SJSA1 (cell line): ENCODE results near the gene RNF217. TPM values are rescaled to one million over a fixed set of nuclear protein-coding genes. Genes with fewer than 3 reads are reported as not detected.
"Not testable (repeated sequence)": the region's sequence is repeated elsewhere in the genome, so short reads cannot be mapped to it uniquely, and the experiment has no call there.

Source experiments
- DNase-seq, 2 experiments: peaks; one replicate each; pipeline ENCODE4 v3.0.0-alpha.2; 2015 to 2020; ENCODE audit warnings: low spot score in 2 of 2, low read depth in 1 of 2
- H3K27ac ChIP-seq: fragments of 250-450 bp; sonication (Bioruptor Pico); 2 replicates; pipeline ENCODE4 v1.5.1; 2020; ENCODE audit warnings: mild to moderate bottlenecking, moderate library complexity
- H3K27me3 ChIP-seq: fragments of 250-450 bp; sonication (Bioruptor Pico); replicated peaks from 2 replicates; pipeline ENCODE4 v1.5.1; 2020; ENCODE audit warnings: mild to moderate bottlenecking, moderate library complexity
- H3K36me3 ChIP-seq: fragments of 250-450 bp; sonication (Bioruptor Pico); 2 replicates; pipeline ENCODE4 v1.5.1; 2020; ENCODE audit warnings: mild to moderate bottlenecking
- H3K4me1 ChIP-seq: fragments of 250-450 bp; sonication (Bioruptor Pico); replicated peaks from 2 replicates; pipeline ENCODE4 v1.6.1; 2021; ENCODE audit warnings: mild to moderate bottlenecking
- H3K4me3 ChIP-seq: fragments of 250-450 bp; sonication (Bioruptor Pico); 2 replicates; pipeline ENCODE4 v1.5.1; 2020; ENCODE audit warnings: mild to moderate bottlenecking
- H3K9me3 ChIP-seq: fragments of 250-450 bp; sonication (Bioruptor Pico); replicated peaks from 2 replicates; pipeline ENCODE4 v1.5.1; 2020; ENCODE audit warnings: mild to moderate bottlenecking
- total RNA-seq: library from RNA; depleted of rRNA; stranded (reverse); fragments of >200 nt; shearing (Covaris generic); gene quantifications from 2 replicates; pipeline ENCODE4 v1.2.3, GENCODE V29; 2014; rRNA removed

Gene RNF217, protein sequence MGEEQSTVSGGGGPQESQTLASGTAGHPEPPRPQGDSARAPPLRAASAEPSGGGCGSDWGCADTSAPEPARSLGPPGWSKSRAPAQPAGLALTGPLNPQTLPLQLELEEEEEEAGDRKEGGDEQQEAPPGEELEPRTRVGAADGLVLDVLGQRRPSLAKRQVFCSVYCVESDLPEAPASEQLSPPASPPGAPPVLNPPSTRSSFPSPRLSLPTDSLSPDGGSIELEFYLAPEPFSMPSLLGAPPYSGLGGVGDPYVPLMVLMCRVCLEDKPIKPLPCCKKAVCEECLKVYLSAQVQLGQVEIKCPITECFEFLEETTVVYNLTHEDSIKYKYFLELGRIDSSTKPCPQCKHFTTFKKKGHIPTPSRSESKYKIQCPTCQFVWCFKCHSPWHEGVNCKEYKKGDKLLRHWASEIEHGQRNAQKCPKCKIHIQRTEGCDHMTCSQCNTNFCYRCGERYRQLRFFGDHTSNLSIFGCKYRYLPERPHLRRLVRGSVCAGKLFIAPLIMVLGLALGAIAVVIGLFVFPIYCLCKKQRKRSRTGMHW
- 14.8 and 16.8 TPM in 2 replicates for total RNA-seq

GRCh38 chr6:124961777-124962638 is at the start of gene RNF217:
Gene RNF217 (plus strand): TSS chr6:124962437. CDS start chr6:124962545, 108 bp downstream.
- H3K36me3 ChIP-seq = peaks cover 37% of the 10 kb centered on the region
- DNase-seq = peak; percentile 63 to 66
- no peaks in the 10 kb centered on the region for H3K9me3 ChIP-seq
- peak within 1 kb of the TSS; percentile 90 for H3K4me3 ChIP-seq
- H3K27ac ChIP-seq = peak within 1 kb of the TSS; percentile 78
- peaks cover 49% of the 10 kb centered on the region for H3K4me1 ChIP-seq
- H3K27me3 ChIP-seq = no peaks in the 10 kb centered on the region

GRCh38 chr6:124913056-124913455 is 49.2 kb upstream of the RNF217 start:
- Histone ChIP-seq H3K27me3 (no peaks in the 10 kb centered on the region), H3K27ac (no peak overlapping the region), H3K4me1 (no peaks in the 10 kb centered on the region), H3K36me3 (no peaks in the 10 kb centered on the region), H3K9me3 (no peaks in the 10 kb centered on the region), H3K4me3 (no peak overlapping the region)
- no peak for DNase-seq

DNA sequence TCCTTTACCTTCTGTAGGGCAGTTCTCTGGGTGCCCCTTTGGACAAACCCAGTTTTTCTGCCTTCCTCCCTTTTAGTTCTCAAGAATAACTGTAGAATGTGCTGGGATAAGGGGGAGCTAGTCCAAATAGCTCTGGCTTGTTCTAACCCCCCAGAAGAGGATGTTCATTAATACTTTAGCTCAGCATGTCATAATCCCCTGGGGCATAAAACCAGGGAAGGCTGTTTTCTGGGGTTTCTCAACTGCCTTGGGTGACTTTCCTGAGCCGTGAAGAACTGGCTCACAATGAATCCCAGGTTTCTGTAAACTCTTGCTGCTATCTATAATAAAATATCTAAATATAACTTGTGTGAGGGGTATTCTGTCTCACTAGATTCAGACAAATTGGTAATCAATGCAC is 44.5 kb upstream of the RNF217 start:
- DNase-seq = no peak
- Histone ChIP-seq H3K36me3 (no peaks in the 10 kb centered on the region), H3K27me3 (no peaks in the 10 kb centered on the region), H3K4me1 (no peaks in the 10 kb centered on the region), H3K9me3 (no peaks in the 10 kb centered on the region), H3K27ac (no peak overlapping the region), H3K4me3 (no peak overlapping the region)

- H3K4me3 ChIP-seq, H3K27me3 ChIP-seq, DNase-seq, H3K27ac ChIP-seq, H3K9me3 ChIP-seq, H3K36me3 ChIP-seq, H3K4me1 ChIP-seq: not testable (repeated sequence)
These were observed 42.5 kb upstream of the RNF217 start for GRCh38 chr6:124919703-124920102.

DNA sequence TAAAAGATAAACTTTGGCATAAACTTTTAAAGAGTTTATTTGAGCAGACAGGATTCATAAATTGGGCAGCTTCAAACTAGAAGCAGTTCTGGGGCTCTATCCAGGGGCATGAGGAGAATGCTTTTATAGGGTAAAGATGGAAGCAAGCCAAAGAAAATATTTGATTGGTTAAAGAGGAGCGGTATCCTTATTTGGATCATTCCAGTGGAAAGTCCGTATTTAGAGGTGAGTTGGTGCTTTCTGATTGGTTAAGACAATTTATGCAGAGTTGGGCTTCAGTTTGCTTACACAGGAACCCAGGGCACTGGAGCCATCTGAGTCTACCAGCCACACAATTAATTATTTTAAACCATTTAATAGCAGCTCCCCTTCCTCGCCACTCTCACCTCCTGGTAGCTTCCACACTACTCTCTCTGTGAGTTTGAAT is 37.9 kb upstream of the RNF217 start:
- peak in 1 of 2 experiments; percentile 4 for DNase-seq
- H3K36me3 ChIP-seq = no peaks in the 10 kb centered on the region
- H3K27ac ChIP-seq = no peak overlapping the region
- H3K9me3 ChIP-seq = no peaks in the 10 kb centered on the region
- no peaks in the 10 kb centered on the region for H3K27me3 ChIP-seq
- H3K4me3 ChIP-seq = no peak overlapping the region
- 0 out of 2 replicates have a peak, but pooled peaks cover 3% of the 10 kb centered on the region for H3K4me1 ChIP-seq

- no peak overlapping the region for H3K27ac ChIP-seq
- H3K4me1 ChIP-seq = 0 out of 2 replicates have a peak, but pooled peaks cover 3% of the 10 kb centered on the region
- DNase-seq = no peak
- no peaks in the 10 kb centered on the region for H3K36me3 ChIP-seq
- no peak overlapping the region for H3K4me3 ChIP-seq
- no peaks in the 10 kb centered on the region for H3K27me3 ChIP-seq
- no peaks in the 10 kb centered on the region for H3K9me3 ChIP-seq
These were observed 35.8 kb upstream of the RNF217 start for GRCh38 chr6:124926435-124926834.

- DNase-seq = peak in 1 of 2 experiments; percentile 11
- H3K27ac ChIP-seq = no peak overlapping the region
- H3K4me3 ChIP-seq = no peak overlapping the region
- 0 out of 2 replicates have a peak, but pooled peaks cover 3% of the 10 kb centered on the region for H3K4me1 ChIP-seq
- H3K27me3 ChIP-seq = no peaks in the 10 kb centered on the region
- no peaks in the 10 kb centered on the region for H3K36me3 ChIP-seq
- no peaks in the 10 kb centered on the region for H3K9me3 ChIP-seq
These were observed 34.4 kb upstream of the RNF217 start for GRCh38 chr6:124927806-124928205.

DNA sequence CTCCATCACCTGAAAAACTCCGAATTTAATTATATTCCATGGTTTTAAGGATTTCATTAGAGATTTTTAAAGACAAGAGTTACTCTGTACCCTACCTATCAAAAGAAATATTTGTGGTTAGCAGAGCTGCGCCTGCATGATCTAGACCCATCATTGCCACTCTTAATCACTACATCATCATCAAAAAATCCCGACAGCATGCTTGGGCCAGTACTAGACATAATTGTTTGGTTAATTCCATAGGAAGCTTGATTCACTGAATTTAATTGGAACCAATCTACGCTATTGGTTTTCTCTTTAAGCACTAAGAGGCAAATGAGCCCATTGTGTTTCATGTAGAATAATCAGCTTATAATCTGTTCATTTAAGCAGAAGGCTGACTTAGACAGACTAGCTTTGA is 33.4 kb upstream of the RNF217 start:
- Histone ChIP-seq H3K27ac (no peak overlapping the region), H3K4me1 (0 out of 2 replicates have a peak, but pooled peaks cover 3% of the 10 kb centered on the region), H3K27me3 (no peaks in the 10 kb centered on the region), H3K4me3 (no peak overlapping the region), H3K36me3 (no peaks in the 10 kb centered on the region), H3K9me3 (no peaks in the 10 kb centered on the region)
- no peak for DNase-seq

DNA sequence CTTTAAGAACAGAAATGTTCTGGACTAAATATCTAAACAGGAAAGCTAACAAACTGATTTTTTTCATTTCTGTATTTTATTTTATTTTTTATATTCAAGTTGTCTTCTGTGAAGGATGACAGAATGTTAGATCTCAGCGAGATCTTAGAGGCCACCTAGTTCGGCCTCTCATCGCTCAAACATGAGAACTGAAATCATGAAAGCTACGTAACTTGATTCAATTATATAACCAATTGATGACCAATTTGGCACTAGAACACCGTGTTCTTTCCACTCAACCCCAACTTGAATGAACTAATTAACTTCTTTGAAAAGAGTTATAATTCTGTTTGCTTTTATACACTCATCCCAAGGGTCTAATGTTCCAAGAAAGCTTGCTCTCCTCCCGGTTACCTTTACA is 24.6 kb upstream of the RNF217 start:
- H3K9me3 ChIP-seq = no peaks in the 10 kb centered on the region

GRCh38 chr6:124941259-124941658 is 21.0 kb upstream of the RNF217 start:
- no peaks in the 10 kb centered on the region for H3K27me3 ChIP-seq
- H3K36me3 ChIP-seq = no peaks in the 10 kb centered on the region
- no peaks in the 10 kb centered on the region for H3K9me3 ChIP-seq
- H3K4me1 ChIP-seq = no peaks in the 10 kb centered on the region
- no peak for DNase-seq
- no peak overlapping the region for H3K27ac ChIP-seq
- no peak overlapping the region for H3K4me3 ChIP-seq

More for the DNA sequence above, 24.6 kb upstream of the RNF217 start:
- H3K27ac ChIP-seq = no peak overlapping the region
- no peaks in the 10 kb centered on the region for H3K4me1 ChIP-seq
- H3K36me3 ChIP-seq = no peaks in the 10 kb centered on the region
- no peak for DNase-seq
- H3K27me3 ChIP-seq = no peaks in the 10 kb centered on the region
- no peak overlapping the region for H3K4me3 ChIP-seq

DNA sequence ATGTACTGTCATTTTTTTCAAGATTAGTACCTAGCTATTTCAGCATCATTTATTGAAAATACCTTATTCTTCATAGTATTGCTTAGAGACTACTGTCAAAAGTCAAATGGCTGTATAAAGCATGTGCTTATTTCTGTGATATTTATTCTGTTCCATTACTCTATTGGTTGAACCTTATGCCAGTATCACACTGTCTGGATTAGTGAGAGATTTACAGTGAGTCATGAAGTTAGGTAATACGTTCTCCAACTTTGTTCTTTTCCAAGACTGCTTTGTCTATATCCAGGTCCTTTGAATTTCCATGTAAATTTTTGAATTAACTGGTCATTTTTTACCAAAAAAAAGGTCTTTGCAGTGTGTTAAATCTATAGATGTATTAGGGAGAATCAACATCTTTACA is 18.6 kb upstream of the RNF217 start:
- H3K9me3 ChIP-seq = no peaks in the 10 kb centered on the region
- no peaks in the 10 kb centered on the region for H3K27me3 ChIP-seq
- no peak overlapping the region for H3K27ac ChIP-seq
- DNase-seq = no peak
- H3K36me3 ChIP-seq = no peaks in the 10 kb centered on the region
- no peaks in the 10 kb centered on the region for H3K4me1 ChIP-seq
- H3K4me3 ChIP-seq = no peak overlapping the region

DNA sequence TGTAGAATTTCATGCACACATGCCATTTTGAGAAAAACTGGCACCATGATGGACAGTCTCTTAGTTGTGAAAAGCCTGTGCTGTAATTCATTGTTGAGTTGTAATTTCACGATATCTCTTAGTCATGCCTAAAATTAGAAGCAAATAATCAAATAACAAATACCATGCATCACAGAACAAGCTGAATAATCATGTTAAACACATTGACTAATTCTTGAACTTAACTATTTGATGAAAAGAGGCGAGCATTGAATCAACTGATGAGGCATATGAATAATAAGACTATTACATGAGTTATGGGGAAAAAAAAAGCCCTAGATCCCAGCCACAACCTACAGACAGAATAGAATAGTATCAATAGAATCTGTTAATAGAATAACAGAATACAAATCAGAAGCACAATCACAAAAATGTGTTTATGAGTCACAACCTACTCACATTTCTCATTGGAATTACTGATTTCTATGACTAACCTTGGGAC is 14.2 kb upstream of the RNF217 start:
- Histone ChIP-seq H3K27me3 (no peaks in the 10 kb centered on the region), H3K4me3 (no peak overlapping the region), H3K36me3 (no peaks in the 10 kb centered on the region), H3K4me1 (no peaks in the 10 kb centered on the region), H3K27ac (no peak overlapping the region), H3K9me3 (no peaks in the 10 kb centered on the region)
- no peak for DNase-seq

DNA sequence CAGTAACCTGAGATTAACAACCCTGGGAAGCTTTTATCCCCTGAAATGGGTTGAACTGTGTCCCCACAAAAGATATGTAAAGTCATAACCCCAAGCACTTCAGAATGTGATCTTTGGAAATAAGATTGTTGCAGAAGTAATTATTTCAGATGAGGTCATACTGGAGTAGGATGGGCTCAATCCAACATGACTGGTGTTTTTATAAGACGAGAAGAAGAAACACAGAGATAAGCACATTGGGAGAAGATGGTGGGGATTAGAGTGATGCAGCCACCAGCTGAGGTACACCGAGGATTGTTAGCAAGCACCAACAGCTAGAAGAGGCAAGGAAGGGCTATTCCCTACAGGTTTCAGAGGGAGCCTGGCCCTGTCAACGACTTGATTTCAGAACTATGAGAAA is 12.5 kb upstream of the RNF217 start:
- Histone ChIP-seq H3K36me3 (no peaks in the 10 kb centered on the region), H3K9me3 (no peaks in the 10 kb centered on the region), H3K4me3 (no peak overlapping the region), H3K27ac (no peak overlapping the region), H3K4me1 (no peaks in the 10 kb centered on the region), H3K27me3 (no peaks in the 10 kb centered on the region)
- DNase-seq = no peak
